Endodermal cell (in vitro differentiated cells): ENCODE results near the gene SPINK14. TPM values are rescaled to one million over a fixed set of nuclear protein-coding genes. Genes with fewer than 3 reads are reported as not detected.

Source experiments
- DNase-seq: peaks from one replicate; pipeline ENCODE4 v3.0.0-alpha.2; 2017
- H3K27ac ChIP-seq: 2 replicates; pipeline ENCODE4 v1.5.1; 2013; ENCODE audit warnings: mild to moderate bottlenecking, low read depth, low read length, moderate library complexity
- H3K27me3 ChIP-seq: 2 replicates; pipeline ENCODE4 v1.6.1; 2013; ENCODE audit warnings: mild to moderate bottlenecking, low read length, moderate library complexity; ENCODE audit not compliant: insufficient read depth, control insufficient read depth, poor library complexity, severe bottlenecking
- H3K36me3 ChIP-seq: 2 replicates; pipeline ENCODE4 v1.7.0; 2013; ENCODE audit warnings: mild to moderate bottlenecking, low read length, moderate library complexity; ENCODE audit not compliant: control insufficient read depth, insufficient read depth
- H3K4me1 ChIP-seq: one replicate; pipeline ENCODE4 v1.7.0; 2013; ENCODE audit warnings: low read length; ENCODE audit not compliant: control insufficient read depth, insufficient read depth
- H3K4me3 ChIP-seq: 2 replicates; pipeline ENCODE4 v1.5.1; 2013; ENCODE audit warnings: mild to moderate bottlenecking, low read length, moderate library complexity
- H3K9ac ChIP-seq: 2 replicates; pipeline ENCODE4 v1.6.1; 2013; ENCODE audit warnings: mild to moderate bottlenecking, low read length, moderate library complexity; ENCODE audit not compliant: poor library complexity, severe bottlenecking; ENCODE audit errors: extremely low read depth
- H3K9me3 ChIP-seq: 2 replicates; pipeline ENCODE4 v1.6.1; 2013; ENCODE audit warnings: mild to moderate bottlenecking, low read length, moderate library complexity; ENCODE audit not compliant: control insufficient read depth
- H3K27ac Mint-ChIP-seq: 2 replicates; pipeline ENCODE4 v1.8.0; 2020; ENCODE audit warnings: mixed read lengths
- H3K27me3 Mint-ChIP-seq: 2 replicates; pipeline ENCODE4 v1.8.0; 2021; ENCODE audit warnings: mild to moderate bottlenecking, mixed read lengths; ENCODE audit not compliant: insufficient read depth
- H3K36me3 Mint-ChIP-seq: 2 replicates; pipeline ENCODE4 v1.8.0; 2020; ENCODE audit warnings: low read depth, mixed read lengths
- H3K4me1 Mint-ChIP-seq: 2 replicates; pipeline ENCODE4 v1.8.0; 2020; ENCODE audit warnings: mixed read lengths
- H3K4me3 Mint-ChIP-seq: 2 replicates; pipeline ENCODE4 v1.8.0; 2020; ENCODE audit warnings: mild to moderate bottlenecking, moderate library complexity, mixed read lengths
- H3K9me3 Mint-ChIP-seq: 2 replicates; pipeline ENCODE4 v1.8.0; 2020; ENCODE audit warnings: mild to moderate bottlenecking, mixed read lengths
- CTCF ChIP-seq: fragments of 200-600 bp; sonication (generic); conservative IDR thresholded peaks from 2 replicates; pipeline ENCODE4 v1.5.0; 2021; ENCODE audit warnings: antibody characterized with exemption, mild to moderate bottlenecking
- WGBS, 2 experiments: methylation state at CpG; one replicate each; pipeline versions ENCODE4 v1.1.5 to v1.1.7; 2013; ENCODE audit warnings: missing lambda C conversion rate in 2 of 2, mixed read lengths in 1 of 2; ENCODE audit not compliant: insufficient coverage in 1 of 2, insufficient read length in 1 of 2; 5-methylcytosine and 5-hydroxymethylcytosine counted together
- total RNA-seq, 2 donors: library from RNA; stranded (reverse); fragmentation: NEBNext Ultra II Directional in 1 of 2; extraction: Animal tissue kit (Norgen Biotek cat#: 25700) in 1 of 2; gene quantifications; 2 replicates in 1 of 2; 3 replicates in 1 of 2; pipeline ENCODE4 v1.2.1, GENCODE V29; 2021

Gene SPINK14
- total RNA-seq, 2 donors from 2014 or later: not detected

- Histone ChIP-seq H3K9ac (no peak overlapping the region), H3K36me3 (no peaks in the 10 kb centered on the region), H3K4me1 (peaks cover 3% of the 10 kb centered on the region), H3K27ac (no peak overlapping the region), H3K27me3 (peaks cover 7% of the 10 kb centered on the region), H3K9me3 (no peaks in the 10 kb centered on the region), H3K4me3 (no peak overlapping the region)
- no peaks in the 10 kb centered on the region for H3K9me3 Mint-ChIP-seq
- peaks cover 10% of the 10 kb centered on the region for H3K4me1 Mint-ChIP-seq
- no peak overlapping the region for H3K4me3 Mint-ChIP-seq
- no peak overlapping the region for H3K27ac Mint-ChIP-seq
- peaks cover 25% of the 10 kb centered on the region for H3K27me3 Mint-ChIP-seq
- no peaks in the 10 kb centered on the region for H3K36me3 Mint-ChIP-seq
- no peak for DNase-seq
- TF ChIP-seq CTCF: no peak
Observed at GRCh38 chr5:148208226-148208625, 39.9 kb downstream of the SPINK14 start.

GRCh38 chr5:148209151-148209770 is 40.9 kb downstream of the SPINK14 start:
- peaks cover 27% of the 10 kb centered on the region for H3K27me3 Mint-ChIP-seq
- DNase-seq: no peak
- no peak for TF ChIP-seq CTCF

GRCh38 chr5:148214665-148215185 is 46.4 kb downstream of the SPINK14 start:
- Mint-ChIP-seq H3K27ac (no peak overlapping the region), H3K9me3 (no peaks in the 10 kb centered on the region), H3K4me3 (no peak overlapping the region), H3K36me3 (no peaks in the 10 kb centered on the region), H3K4me1 (no peaks in the 10 kb centered on the region), H3K27me3 (peaks cover 12% of the 10 kb centered on the region)
- Histone ChIP-seq H3K9ac (no peak overlapping the region), H3K4me1 (no peaks in the 10 kb centered on the region), H3K27me3 (peaks cover 7% of the 10 kb centered on the region), H3K9me3 (no peaks in the 10 kb centered on the region), H3K36me3 (no peaks in the 10 kb centered on the region), H3K27ac (no peak overlapping the region), H3K4me3 (no peak overlapping the region)
- 100% methylated on average over 1 of the region's 1 CpG; no CpG with 5 or more reads in 1 of the 2 experiments for WGBS, 2 experiments
- DNase-seq: no peak
- TF ChIP-seq CTCF: no peak

More at GRCh38 chr5:148209151-148209770, 40.9 kb downstream of the SPINK14 start:
- Histone ChIP-seq H3K4me3 (no peak overlapping the region), H3K9ac (no peak overlapping the region), H3K27ac (no peak overlapping the region), H3K4me1 (peaks cover 3% of the 10 kb centered on the region), H3K27me3 (peaks cover 7% of the 10 kb centered on the region), H3K9me3 (no peaks in the 10 kb centered on the region), H3K36me3 (no peaks in the 10 kb centered on the region)
- Mint-ChIP-seq H3K36me3 (no peaks in the 10 kb centered on the region), H3K9me3 (no peaks in the 10 kb centered on the region), H3K4me1 (peaks cover 10% of the 10 kb centered on the region), H3K4me3 (no peak overlapping the region), H3K27ac (no peak overlapping the region)
- 67 to 88% methylated on average over 1 to 3 of the region's 3 CpGs for WGBS, 2 experiments
